ENCODE measurements around the gene MZF1. TPM values are rescaled to one million over a fixed set of nuclear protein-coding genes. Genes with fewer than 3 reads are reported as not detected.

Gene MZF1
- total and polyA plus RNA-seq, 9 of the 15 experiments (the other 6 are each of a cell fraction or from before 2014, with no cell fraction given) = 0.31 to 29.3 (median 11.5) TPM

DNA sequence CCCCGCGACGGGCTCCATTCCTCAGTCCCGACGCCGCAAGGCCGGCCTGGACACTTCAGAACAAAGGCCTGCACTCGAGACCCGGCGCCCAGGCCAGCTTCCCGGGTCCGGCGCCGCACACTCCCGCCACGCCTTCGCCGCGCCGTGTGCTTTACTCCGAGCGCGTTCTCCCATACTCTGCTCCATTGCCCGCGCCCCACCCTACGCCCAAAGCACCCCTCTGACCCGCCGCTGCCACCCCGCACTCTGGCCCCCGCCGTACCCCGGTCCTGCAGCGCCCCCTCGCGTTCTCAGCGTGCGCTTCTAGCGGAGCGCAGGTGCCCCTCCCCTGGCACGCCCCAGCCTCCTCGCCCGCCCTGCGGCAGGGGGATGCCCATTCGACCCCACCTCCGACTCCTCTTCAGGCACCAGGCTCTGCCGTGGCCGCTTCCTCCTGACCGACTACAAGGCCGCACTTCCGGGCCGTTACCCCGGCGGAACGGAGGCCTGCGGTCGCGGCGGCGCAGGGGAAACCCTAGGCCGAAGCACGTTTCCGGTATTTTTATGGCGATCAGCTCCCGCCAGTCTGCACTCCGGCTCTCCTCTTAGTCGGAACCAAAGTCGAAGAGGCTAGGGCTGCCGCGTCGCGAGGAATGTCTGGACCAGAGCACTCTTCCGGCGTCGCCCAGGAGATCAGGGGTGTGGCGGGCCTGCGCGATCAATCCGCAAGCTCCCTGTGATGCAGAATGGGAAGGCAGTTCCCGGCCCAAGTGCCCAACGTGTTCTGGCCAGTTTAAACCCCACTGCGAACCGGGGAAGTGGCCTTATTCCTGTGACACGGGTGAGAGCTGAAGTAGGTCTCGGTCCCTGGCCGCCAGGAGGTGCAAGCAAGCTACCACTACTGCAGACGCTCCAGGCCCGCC lies 53.5 kb downstream of the MZF1 start, which contains the start of gene ZBTB45 (continued):
- no peak for TF ChIP-seq HNRNPH1 (optimal IDR thresholded peaks at IDR 0.05; ENCODE audit: low read depth, low read length)
- TF ChIP-seq CREM (IDR thresholded peaks at IDR 0.05; ENCODE audit: low read depth) = peak; percentile 92
- no peak for TF ChIP-seq BRCA1 (IDR thresholded peaks at IDR 0.05)
- no peak for TF ChIP-seq BRCA1 (CRISPR knock-in tag; IDR thresholded peaks at IDR 0.05)
- 0 out of 2 replicates have a peak, but pooled peaks have one; percentile 42 for TF ChIP-seq MTA1 (IDR thresholded peaks at IDR 0.05; ENCODE audit: borderline replicate concordance)
- no peak for TF ChIP-seq ZNF668 (CRISPR knock-in tag; IDR thresholded peaks at IDR 0.05)
- peak; percentile 90 for TF ChIP-seq ARID2 (IDR thresholded peaks at IDR 0.05)
- TF ChIP-seq, protein P1, sequence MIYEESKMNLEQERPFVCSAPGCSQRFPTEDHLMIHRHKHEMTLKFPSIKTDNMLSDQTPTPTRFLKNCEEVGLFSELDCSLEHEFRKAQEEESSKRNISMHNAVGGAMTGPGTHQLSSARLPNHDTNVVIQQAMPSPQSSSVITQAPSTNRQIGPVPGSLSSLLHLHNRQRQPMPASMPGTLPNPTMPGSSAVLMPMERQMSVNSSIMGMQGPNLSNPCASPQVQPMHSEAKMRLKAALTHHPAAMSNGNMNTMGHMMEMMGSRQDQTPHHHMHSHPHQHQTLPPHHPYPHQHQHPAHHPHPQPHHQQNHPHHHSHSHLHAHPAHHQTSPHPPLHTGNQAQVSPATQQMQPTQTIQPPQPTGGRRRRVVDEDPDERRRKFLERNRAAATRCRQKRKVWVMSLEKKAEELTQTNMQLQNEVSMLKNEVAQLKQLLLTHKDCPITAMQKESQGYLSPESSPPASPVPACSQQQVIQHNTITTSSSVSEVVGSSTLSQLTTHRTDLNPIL (CRISPR knock-in tag; IDR thresholded peaks at IDR 0.05) = no peak
- peak; percentile 6 to 85; a peak in 2 of 4 replicates for TF ChIP-seq SIN3A (IDR thresholded peaks at IDR 0.05; ENCODE audit: borderline replicate concordance in 2 of 2, control insufficient read depth in 1 of 2, low read depth in 2 of 2, low read length in 2 of 2)
- no peak for TF ChIP-seq ZNF695 (CRISPR knock-in tag; IDR thresholded peaks at IDR 0.05)
- no peak for TF ChIP-seq GABPB2 (CRISPR knock-in tag; conservative IDR thresholded peaks at IDR 0.05)
- TF ChIP-seq ZC3H4 (CRISPR knock-in tag; IDR thresholded peaks at IDR 0.05; ENCODE audit: borderline replicate concordance) = no peak
- no peak for TF ChIP-seq CHCHD3 (CRISPR knock-in tag; IDR thresholded peaks at IDR 0.05)
- no peak for TF ChIP-seq ZNF146 (CRISPR knock-in tag; IDR thresholded peaks at IDR 0.05; ENCODE audit: unreplicated experiment)
- TF ChIP-seq, protein P2, sequence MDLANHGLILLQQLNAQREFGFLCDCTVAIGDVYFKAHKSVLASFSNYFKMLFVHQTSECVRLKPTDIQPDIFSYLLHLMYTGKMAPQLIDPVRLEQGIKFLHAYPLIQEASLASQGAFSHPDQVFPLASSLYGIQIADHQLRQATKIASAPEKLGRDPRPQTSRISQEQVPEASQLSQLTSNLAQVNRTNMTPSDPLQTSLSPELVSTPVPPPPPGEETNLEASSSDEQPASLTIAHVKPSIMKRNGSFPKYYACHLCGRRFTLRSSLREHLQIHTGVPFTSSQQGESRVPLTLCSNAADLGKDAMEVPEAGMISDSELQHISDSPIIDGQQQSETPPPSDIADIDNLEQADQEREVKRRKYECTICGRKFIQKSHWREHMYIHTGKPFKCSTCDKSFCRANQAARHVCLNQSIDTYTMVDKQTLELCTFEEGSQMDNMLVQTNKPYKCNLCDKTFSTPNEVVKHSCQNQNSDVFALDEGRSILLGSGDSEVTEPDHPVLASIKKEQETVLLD (IDR thresholded peaks at IDR 0.05) = peak; percentile 85
- TF ChIP-seq SMARCA5 (IDR thresholded peaks at IDR 0.05) = peak; percentile 35; the same call in 1 of the 2 replicates
- peak; percentile 77 for TF ChIP-seq HDAC3 (IDR thresholded peaks at IDR 0.05; ENCODE audit: borderline replicate concordance, partially characterized antibody)
- TF ChIP-seq, protein P3, sequence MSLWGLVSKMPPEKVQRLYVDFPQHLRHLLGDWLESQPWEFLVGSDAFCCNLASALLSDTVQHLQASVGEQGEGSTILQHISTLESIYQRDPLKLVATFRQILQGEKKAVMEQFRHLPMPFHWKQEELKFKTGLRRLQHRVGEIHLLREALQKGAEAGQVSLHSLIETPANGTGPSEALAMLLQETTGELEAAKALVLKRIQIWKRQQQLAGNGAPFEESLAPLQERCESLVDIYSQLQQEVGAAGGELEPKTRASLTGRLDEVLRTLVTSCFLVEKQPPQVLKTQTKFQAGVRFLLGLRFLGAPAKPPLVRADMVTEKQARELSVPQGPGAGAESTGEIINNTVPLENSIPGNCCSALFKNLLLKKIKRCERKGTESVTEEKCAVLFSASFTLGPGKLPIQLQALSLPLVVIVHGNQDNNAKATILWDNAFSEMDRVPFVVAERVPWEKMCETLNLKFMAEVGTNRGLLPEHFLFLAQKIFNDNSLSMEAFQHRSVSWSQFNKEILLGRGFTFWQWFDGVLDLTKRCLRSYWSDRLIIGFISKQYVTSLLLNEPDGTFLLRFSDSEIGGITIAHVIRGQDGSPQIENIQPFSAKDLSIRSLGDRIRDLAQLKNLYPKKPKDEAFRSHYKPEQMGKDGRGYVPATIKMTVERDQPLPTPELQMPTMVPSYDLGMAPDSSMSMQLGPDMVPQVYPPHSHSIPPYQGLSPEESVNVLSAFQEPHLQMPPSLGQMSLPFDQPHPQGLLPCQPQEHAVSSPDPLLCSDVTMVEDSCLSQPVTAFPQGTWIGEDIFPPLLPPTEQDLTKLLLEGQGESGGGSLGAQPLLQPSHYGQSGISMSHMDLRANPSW (CRISPR knock-in tag; IDR thresholded peaks at IDR 0.05) = no peak; the same call in 1 of the 2 replicates
- TF ChIP-seq, protein P4, sequence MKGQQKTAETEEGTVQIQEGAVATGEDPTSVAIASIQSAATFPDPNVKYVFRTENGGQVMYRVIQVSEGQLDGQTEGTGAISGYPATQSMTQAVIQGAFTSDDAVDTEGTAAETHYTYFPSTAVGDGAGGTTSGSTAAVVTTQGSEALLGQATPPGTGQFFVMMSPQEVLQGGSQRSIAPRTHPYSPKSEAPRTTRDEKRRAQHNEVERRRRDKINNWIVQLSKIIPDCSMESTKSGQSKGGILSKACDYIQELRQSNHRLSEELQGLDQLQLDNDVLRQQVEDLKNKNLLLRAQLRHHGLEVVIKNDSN (CRISPR knock-in tag; IDR thresholded peaks at IDR 0.05) = no peak

All from K562 (cell line).